COLO829 (cell line): ENCODE data around the gene MOB3B.

Experiments
- DNase-seq: peaks from one replicate; pipeline ENCODE4 v3.0.0; 2012; ENCODE audit warnings: low spot score

The MOB3B gene

GRCh38 chr9:27442464-27442863 is 87.2 kb downstream of the MOB3B start:
- DNase-seq = no peak

- no peak for DNase-seq
These were observed 87.9 kb downstream of the MOB3B start for GRCh38 chr9:27441741-27442070.

GRCh38 chr9:27440888-27441740 is 88.5 kb downstream of the MOB3B start:
- no peak for DNase-seq

- no peak for DNase-seq
These were observed 91.1 kb downstream of the MOB3B start for GRCh38 chr9:27438522-27438921.

- DNase-seq = no peak
These were observed 91.8 kb downstream of the MOB3B start for GRCh38 chr9:27437652-27438373.

- DNase-seq = no peak
These were observed 93.4 kb downstream of the MOB3B start for GRCh38 chr9:27436234-27436633.

GRCh38 chr9:27433631-27434325 is 95.8 kb downstream of the MOB3B start:
- no peak for DNase-seq

- DNase-seq = no peak
These were observed 97.3 kb downstream of the MOB3B start for GRCh38 chr9:27432308-27432707.

GRCh38 chr9:27431543-27432147 is 98.0 kb downstream of the MOB3B start:
- DNase-seq = no peak

- DNase-seq = no peak
These were observed 98.7 kb downstream of the MOB3B start for GRCh38 chr9:27430750-27431535.

GRCh38 chr9:27429917-27430316 is 99.7 kb downstream of the MOB3B start:
- DNase-seq = no peak

- DNase-seq = no peak
These were observed 100.2 kb downstream of the MOB3B start for GRCh38 chr9:27429436-27429835.

GRCh38 chr9:27428551-27428950 is 101.1 kb downstream of the MOB3B start:
- no peak for DNase-seq

GRCh38 chr9:27427272-27427643 is 102.4 kb downstream of the MOB3B start:
- no peak for DNase-seq

- DNase-seq = no peak
These were observed 102.9 kb downstream of the MOB3B start for GRCh38 chr9:27426511-27427271.

- no peak for DNase-seq
These were observed 103.6 kb downstream of the MOB3B start for GRCh38 chr9:27425827-27426510.

- no peak for DNase-seq
These were observed 105.5 kb downstream of the MOB3B start for GRCh38 chr9:27423915-27424710.

GRCh38 chr9:27422279-27422834 is 107.3 kb downstream of the MOB3B start:
- DNase-seq = no peak

- no peak for DNase-seq
These were observed 108.0 kb downstream of the MOB3B start for GRCh38 chr9:27421577-27421976.
